Measurements from ENCODE around the gene KLHDC8A. TPM values are rescaled to one million over a fixed set of nuclear protein-coding genes. Genes with fewer than 3 reads are reported as not detected.

The KLHDC8A gene
- total and polyA plus RNA-seq, 2 of the 13 experiments (the other 11 are each of a cell fraction or from before 2014, with no cell fraction given) = not detected

- TF ChIP-seq HNF1A (IDR thresholded peaks at IDR 0.05; ENCODE audit: low read depth) (no peak), HNF1A (CRISPR knock-in tag; IDR thresholded peaks at IDR 0.05; ENCODE audit: borderline replicate concordance) (no peak), ATM (IDR thresholded peaks at IDR 0.05; ENCODE audit: borderline replicate concordance) (no peak), HOXA3 (CRISPR knock-in tag; IDR thresholded peaks at IDR 0.05) (peak; percentile 37; the same call in 1 of the 2 replicates), ZNF660 (CRISPR knock-in tag; IDR thresholded peaks at IDR 0.05; ENCODE audit: borderline replicate concordance, low read depth) (no peak), NFKB2 (CRISPR knock-in tag; IDR thresholded peaks at IDR 0.05; ENCODE audit: borderline replicate concordance) (no peak), ZBTB7A (CRISPR knock-in tag; IDR thresholded peaks at IDR 0.05) (no peak), SATB2 (CRISPR knock-in tag; IDR thresholded peaks at IDR 0.05) (no peak), SKIL (CRISPR knock-in tag; IDR thresholded peaks at IDR 0.05; ENCODE audit: borderline replicate concordance) (no peak), ZNF282 (IDR thresholded peaks at IDR 0.05; ENCODE audit: partially characterized antibody) (no peak), TCF7L2 (IDR thresholded peaks at IDR 0.05; ENCODE audit: low read depth, low read length) (no peak), GPN1 (CRISPR knock-in tag; IDR thresholded peaks at IDR 0.05; ENCODE audit: borderline replicate concordance) (no peak), ZFP36L2 (CRISPR knock-in tag; IDR thresholded peaks at IDR 0.05) (no peak), PCBP2 (optimal IDR thresholded peaks at IDR 0.05; ENCODE audit: low read depth, low read length, poor library complexity, severe bottlenecking) (no peak), SP1 (IDR thresholded peaks at IDR 0.05) (no peak), SP1 (CRISPR knock-in tag; IDR thresholded peaks at IDR 0.05) (no peak), ZNF224 (CRISPR knock-in tag; IDR thresholded peaks at IDR 0.05) (no peak), ASH2L (IDR thresholded peaks at IDR 0.05; ENCODE audit: insufficient read length, low read depth, low read length) (peak; percentile 38), AHR (CRISPR knock-in tag; IDR thresholded peaks at IDR 0.05) (no peak), ZMAT5 (CRISPR knock-in tag; IDR thresholded peaks at IDR 0.05; ENCODE audit: borderline replicate concordance, low read depth) (no peak), SOX6 (IDR thresholded peaks at IDR 0.05) (no peak), SOX6 (CRISPR knock-in tag; IDR thresholded peaks at IDR 0.05) (peak; percentile 83), ZNF280B (CRISPR knock-in tag; IDR thresholded peaks at IDR 0.05; ENCODE audit: borderline replicate concordance) (0 out of 2 replicates have a peak, but pooled peaks have one; percentile 68), CAMTA2 (CRISPR knock-in tag; IDR thresholded peaks at IDR 0.05; ENCODE audit: borderline replicate concordance) (no peak)
These were observed 55.4 kb downstream of the KLHDC8A start (continued) for GRCh38 chr1:205301205-205301821.

Data from HepG2 (cell line).